GM19372 (cell line): ENCODE results near the gene HOXB13.
"Not testable (repeated sequence)": the region's sequence is repeated elsewhere in the genome, so short reads cannot be mapped to it uniquely, and the experiment has no call there.

Source experiments
- ATAC-seq: cut with Tn5 transposase; IDR thresholded peaks from one replicate; pipeline ENCODE4 v1.9.1; 2021; ENCODE audit warnings: mild to moderate bottlenecking, low read depth, moderate library complexity; ENCODE audit not compliant: unreplicated experiment

HOXB13 gene

DNA sequence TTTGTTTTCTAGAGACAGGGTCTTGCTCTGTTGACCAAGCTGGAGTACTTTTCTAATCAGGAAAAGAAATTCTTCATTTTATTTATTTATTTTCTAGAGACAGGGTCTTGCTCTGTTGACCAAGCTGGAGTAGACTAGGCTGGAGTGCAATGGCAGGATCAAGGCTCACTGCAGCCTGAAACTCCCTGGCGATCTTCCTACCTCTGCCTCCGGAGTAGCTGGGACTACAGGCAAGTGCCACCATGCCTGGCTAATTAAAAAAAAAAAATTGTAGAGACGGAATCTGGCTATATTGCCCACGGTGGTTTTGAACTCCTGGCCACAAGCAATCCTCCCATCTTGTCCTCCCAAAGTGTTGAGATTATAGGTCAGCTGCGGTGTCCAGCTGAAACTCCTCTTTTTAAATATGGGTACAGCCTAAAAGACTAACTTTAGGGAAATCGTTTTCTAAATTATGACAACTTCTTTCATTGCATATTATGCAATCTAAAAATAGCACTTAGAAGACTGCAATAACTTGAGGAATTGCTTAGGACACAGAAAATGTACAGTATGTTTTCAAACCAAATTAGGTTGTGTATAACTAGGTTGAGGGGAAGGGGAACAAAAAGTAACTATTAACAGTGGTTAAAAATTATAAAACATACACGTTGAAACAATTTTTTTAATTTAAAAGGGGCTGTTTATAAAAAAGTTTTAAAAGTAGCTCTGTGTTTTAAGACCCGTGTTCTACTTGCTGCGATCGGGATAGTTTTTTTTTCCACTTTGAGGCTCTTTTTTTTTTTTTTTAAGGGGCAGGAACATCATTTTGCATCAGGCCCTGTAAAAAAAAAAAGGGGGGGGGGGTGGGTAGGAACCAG is 11.0 kb downstream of the HOXB13 start:
- no peak for ATAC-seq

DNA sequence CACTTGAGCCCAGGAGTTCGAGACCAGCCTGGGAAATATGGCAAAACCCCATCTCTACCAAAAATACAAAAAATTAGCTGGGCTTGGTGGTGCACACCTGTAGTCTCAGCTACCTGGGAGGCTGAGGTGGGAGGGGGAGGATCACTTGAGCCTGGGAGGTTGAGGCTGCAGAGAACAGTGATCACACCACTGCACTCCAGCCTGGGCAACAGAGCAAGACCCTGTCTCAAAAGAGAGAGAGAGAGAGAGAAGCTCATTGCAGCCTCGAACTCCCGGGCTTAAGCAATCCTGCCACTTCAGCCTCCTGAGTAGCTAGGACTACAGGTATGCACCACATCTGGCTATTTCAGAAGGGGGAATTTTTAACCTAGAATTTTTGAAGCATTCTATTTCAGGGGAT is 12.0 kb downstream of the HOXB13 start:
- ATAC-seq = not testable (repeated sequence)

DNA sequence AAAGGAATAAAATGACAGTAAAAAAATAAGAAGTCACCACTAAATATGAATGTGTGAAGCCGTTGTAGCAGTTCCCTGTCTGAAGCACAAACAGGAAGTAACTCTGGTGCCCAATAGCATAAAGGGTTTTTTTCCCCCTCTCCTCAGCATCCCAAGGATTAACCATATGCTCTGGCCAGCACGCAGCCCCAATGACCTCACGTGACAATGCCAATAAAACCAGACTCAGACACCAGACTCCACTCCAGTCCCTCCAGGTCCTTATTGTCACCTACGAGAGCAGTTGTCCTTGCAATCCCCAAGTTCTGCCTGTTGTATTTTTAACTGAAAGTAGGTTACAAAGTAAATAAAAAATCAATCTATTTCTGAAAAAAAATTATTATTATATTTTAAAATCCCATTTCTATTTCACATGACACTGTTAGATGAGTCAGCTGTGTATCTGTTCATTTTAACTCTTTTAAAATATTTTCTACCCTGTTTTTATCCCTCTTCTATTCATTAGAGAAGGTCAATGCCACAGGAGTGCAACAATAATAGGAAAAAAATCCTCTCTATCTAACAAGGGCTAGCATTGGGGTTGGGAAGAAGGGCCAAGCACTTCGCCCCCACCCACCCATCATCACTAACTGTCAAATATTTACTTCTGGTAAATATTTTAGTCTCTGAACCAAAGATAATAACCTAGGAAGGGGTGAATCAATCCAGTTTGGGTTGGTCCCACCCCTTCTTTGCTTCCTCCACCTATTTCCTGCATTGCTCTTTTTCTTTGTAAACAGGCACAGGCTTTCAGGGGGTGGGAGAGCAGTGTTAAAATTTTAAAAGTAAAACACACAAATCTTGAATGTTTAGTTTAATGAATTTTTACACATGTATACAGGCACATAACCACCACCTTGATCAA is 12.8 kb downstream of the HOXB13 start:
- no peak for ATAC-seq

DNA sequence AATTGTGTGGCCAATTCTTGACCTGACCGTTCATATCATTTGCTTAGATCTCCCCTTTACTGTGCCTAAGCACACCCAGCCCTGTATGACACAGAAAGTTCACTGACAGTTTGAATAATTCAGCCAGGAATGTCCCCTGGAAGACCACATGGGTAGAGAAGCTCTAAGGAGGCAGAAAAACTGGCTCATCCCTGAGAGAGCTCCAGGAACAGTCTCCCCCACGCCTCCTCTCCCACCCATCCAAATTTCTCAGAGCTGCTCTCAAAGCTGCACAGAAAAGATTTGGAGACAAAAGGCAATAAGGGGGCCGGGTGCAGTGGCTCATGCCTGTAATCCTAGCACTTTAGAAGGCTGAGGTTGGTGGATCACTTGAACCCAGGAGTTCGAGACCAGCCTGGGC is 17.4 kb downstream of the HOXB13 start:
- no peak for ATAC-seq

DNA sequence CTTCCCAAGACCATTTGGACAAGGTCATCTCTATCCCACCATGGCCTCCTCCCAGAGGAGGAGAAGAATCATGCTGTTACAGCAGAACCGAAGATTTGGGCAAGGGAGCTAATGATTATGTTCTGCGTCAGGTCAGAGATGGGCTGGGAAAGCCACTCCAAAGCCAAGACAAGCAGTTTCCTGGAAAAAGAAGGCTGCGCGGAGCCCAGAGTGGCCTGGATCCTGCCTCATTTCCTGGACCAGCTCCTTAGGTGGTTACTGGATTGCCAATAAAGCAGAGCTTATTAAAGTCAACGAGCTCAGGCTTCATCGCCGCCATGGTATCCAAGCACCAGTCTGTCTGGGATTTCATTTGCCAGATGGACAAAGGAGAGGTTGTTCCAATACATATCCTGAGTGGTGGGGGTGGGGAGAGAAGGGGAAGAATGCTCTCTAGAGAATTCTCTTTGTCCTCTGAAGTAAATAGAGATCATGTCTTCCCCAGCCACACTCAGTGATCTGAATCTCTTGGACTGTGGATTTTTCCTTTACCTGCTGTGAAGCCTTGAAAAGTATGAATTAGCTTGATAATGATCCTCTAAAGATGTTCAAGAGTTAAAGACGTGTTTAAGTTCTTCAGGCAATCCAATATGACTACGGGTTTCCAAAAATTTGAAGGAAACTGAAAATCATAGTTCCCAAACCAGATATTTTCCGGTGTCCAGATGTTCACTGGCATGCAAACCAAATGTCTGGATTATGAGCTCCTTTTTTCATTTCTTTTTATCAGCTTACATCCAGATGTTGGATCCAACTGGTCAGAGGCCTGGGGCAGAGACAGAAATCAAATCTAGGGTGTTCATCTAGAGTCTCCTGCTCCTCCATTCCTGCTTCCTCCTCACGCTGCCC is 23.9 kb downstream of the HOXB13 start:
- no peak for ATAC-seq

DNA sequence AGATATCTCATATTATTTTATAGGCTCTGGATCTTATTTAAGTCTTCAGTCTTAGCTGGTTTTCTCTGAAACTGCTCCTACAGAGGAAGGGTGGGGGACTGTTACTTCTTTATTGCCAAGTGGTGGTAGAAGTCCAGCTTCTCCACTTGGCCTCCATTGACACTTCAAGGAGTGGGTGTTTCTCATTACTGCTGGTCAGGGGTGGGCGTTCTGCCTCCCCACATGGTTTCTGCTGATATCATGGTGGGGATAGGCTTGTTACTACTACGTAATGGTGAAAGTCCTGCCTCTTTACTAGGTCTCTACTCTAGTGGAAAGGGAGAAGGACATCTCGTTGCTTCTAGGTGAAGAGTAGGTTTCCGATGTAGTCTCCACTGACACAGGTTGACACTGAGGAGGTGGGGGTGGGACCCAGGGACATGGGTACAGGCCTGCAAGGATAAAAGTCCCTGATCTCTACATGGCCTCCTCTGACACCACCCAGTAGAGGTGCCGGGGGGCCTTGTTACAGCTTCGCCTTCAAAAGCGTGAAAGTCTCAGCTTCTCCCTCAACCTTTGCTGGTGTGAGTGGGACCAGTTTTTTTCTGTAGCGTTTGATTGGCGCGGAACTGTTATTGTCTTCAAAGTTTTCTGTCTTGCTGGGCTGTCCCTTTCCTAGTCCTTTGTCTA is 26.6 kb downstream of the HOXB13 start:
- no peak for ATAC-seq

DNA sequence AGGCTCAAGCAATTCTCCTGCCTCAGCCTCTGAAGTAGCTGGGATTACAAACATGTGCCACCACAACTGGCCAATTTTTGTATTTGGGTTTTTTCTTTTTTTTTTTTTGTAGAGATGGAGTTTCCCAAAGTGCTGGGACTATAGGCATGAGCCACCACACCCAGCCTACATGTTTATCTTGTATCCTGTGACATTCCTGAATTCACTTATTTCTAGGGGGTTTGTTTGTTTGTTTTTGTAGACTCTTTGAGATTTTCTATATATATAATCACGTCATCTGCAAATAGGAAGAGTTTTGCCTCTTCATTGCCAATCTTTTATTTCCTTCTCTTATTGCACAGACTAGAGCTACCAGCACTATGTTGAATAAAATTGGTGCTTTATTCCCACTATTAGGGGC is 35.4 kb downstream of the HOXB13 start:
- ATAC-seq = no peak

DNA sequence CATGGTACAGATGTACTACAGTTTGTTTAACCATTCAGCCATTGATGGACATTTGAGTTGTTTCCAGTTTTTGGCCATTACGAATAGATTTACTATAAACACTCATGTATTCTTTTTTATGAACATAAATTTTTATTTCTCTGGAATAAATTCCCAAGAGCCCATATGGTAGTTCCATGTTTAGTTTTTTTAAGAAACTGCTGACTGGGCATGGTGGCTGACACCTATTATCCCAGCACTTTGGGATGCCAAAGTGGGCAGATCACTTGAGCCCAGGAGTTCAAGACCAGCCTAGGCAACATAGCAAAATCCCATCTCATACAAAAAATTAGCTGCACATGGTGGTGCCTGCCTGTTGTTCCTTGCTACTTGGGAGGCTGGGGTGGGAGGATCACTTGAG is 36.5 kb downstream of the HOXB13 start:
- ATAC-seq = no peak

DNA sequence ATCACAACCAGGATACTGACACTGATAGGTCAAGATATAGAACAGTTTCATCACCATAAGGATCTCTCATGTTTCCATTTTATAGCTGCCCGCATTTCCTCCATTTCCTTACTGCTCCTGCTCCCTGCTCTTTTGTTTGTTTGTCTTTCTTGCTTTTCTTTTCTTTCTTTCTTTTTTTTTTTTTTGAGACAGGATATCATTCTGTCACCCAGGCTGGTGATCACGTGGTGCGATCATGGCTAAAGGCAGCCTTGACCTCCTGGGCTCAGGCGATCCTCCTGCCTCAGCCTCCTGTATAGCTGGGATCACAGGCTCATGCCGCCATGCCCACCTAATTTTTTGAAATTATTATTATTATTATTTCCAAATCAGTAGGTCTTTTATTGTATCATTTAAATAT is 37.9 kb downstream of the HOXB13 start:
- no peak for ATAC-seq

DNA sequence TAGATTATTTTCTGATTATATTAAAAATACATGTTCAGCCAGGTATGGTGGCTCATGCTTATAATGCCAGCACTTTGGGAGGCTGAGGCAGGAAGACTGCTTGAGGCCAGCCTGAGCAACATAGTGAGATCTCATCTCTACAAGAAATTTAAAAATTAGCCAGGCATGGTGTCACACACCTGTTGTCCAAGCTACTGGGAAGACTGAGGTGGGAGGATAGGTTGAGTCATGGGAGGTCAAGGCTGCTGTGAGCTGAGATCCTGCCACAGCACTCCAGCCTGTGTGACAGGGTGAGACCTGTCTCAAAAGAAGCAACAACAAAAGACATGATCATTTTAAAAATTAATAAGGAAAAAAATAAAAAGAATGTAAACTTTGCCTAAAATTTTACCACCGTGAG is 46.9 kb downstream of the HOXB13 start:
- no peak for ATAC-seq

DNA sequence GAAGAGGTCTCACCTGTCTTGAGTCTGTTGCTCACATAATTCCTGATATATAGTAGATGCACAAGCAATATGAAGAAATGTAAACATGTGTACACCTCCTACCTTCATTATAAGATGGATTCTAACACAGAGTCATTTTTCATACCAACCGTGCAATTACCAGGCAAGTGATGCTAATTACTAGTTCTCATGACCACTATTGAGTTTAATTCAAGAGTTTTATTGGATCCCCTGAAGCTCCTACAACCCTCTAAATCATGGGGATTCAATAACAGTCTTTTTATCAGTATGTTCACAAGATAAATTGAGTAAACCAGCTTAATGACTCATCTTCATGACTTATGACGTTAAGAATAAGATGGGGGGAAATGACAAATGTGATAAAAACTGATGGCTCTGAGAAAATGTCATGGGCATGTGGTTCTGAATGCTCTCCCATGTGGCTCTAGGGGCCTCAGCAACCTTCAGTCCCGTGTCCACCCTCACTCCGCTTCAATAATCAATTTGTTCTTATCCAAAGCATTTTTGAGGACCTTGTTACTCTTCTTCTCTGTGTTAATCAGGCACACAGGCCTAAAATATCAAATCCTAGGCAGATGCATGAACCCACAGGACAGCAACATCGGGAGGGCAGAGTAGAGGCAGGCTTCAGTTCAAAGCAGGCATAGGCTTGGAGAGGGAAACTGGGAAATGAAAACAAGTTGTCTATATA is 49.0 kb downstream of the HOXB13 start:
- no peak for ATAC-seq

DNA sequence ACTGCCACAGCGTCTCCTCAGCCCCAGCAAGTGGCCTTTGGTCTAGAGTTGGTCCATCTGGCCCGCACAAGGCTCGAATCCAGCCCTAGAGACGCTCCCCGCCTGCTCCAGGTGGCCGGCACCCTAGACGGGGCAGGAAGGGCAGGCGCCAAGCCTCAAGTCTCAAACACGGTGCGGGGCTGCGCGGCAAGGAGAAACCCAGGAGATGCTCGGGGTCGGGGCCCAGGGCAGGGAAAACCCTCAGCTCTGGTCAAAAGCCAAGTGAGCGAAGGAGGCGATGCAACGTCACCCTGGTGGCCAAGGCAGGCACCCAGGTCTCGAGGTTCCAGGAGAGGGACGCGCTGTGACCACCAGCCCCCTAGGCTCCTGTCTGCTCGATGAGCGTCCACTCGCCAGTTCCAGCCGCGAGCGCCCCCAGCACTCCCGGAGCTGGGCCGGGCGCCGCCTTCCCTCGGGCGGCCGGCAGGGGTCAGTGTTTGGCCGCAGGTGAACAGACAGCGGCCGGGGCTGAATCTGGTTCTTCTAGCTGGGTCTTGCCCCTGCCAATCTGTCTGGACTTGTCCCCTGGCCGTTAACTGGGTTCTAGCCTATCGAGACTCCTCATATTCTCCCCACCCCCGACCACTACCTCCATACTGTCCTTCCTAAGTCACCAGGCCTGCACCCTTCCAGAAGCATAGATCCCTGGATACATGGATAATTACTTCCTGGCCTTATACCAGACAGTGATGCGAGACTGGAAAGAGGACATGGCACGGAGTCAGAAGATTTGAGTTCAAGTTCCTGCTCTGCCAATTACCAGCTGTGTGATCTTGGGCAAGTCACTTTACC is 50.2 kb downstream of the HOXB13 start:
- no peak for ATAC-seq

DNA sequence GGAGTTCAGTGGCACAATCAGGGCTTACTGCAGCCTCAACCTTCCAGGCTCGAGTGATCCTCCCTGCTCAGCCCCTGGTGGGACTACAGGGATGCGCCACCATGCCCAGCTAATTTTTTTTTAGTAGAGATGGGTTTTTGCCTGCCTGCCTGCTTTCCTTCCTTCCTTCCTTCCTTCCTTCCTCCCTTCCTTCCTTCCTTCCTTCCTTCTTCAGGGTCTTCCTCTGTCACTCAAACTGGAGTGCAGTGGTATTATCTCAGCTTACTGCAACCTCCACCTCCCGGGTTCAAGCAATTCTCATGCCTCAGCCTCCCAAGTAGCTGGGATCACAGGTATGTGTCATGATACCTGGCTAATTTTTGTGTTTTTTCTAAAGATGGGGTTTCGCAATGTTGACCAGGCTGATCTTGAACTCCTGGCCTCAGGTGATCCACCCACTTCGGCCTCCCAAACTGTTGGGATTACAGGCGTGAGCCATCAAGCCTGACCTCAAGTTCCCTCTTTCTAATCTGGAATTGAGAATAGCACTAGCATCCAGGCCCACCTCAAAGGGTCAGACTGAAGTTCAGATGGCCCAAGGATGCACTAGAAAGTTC is 51.5 kb downstream of the HOXB13 start:
- ATAC-seq = no peak
